ENCODE data around the gene FCN1. TPM values are rescaled to one million over a fixed set of nuclear protein-coding genes. Genes with fewer than 3 reads are reported as not detected.

FCN1 gene
- total RNA-seq, 1 donor from 2014 or later = not detected

- no peak for TF ChIP-seq CTCF (IDR thresholded peaks at IDR 0.05; ENCODE audit: insufficient read depth, low read length, poor library complexity, severe bottlenecking)
- peaks cover 6% of the 10 kb centered on the region for H3K27me3 ChIP-seq (ENCODE audit: control insufficient read depth, insufficient read depth, low read length)
- H3K36me3 ChIP-seq (ENCODE audit: control insufficient read depth, insufficient read depth, low read length) = no peaks in the 10 kb centered on the region
- H3K4me3 ChIP-seq (ENCODE audit: low read depth, low read length) = no peak overlapping the region
- DNase-seq (ENCODE audit: low read depth) = no peak
Observed at GRCh38 chr9:134949681-134950385, 32.1 kb upstream of the FCN1 start.

- no peak for TF ChIP-seq CTCF (IDR thresholded peaks at IDR 0.05; ENCODE audit: insufficient read depth, low read length, poor library complexity, severe bottlenecking)
- Histone ChIP-seq H3K27me3 (ENCODE audit: control insufficient read depth, insufficient read depth, low read length) (peaks cover 6% of the 10 kb centered on the region), H3K36me3 (ENCODE audit: control insufficient read depth, insufficient read depth, low read length) (no peaks in the 10 kb centered on the region), H3K4me3 (ENCODE audit: low read depth, low read length) (no peak overlapping the region)
- DNase-seq (ENCODE audit: low read depth) = no peak
Observed at GRCh38 chr9:134948149-134948548, 30.4 kb upstream of the FCN1 start.

- no peak for TF ChIP-seq CTCF (IDR thresholded peaks at IDR 0.05; ENCODE audit: insufficient read depth, low read length, poor library complexity, severe bottlenecking)
- DNase-seq (ENCODE audit: low read depth) = no peak
- Histone ChIP-seq H3K36me3 (ENCODE audit: control insufficient read depth, insufficient read depth, low read length) (no peaks in the 10 kb centered on the region), H3K27me3 (ENCODE audit: control insufficient read depth, insufficient read depth, low read length) (peaks cover 6% of the 10 kb centered on the region), H3K4me3 (ENCODE audit: low read depth, low read length) (no peak overlapping the region)
Observed at GRCh38 chr9:134947265-134947955, 29.7 kb upstream of the FCN1 start.

GRCh38 chr9:134946663-134947062, 29.0 kb upstream of the FCN1 start:
- no peaks in the 10 kb centered on the region for H3K36me3 ChIP-seq (ENCODE audit: control insufficient read depth, insufficient read depth, low read length)
- peaks cover 6% of the 10 kb centered on the region for H3K27me3 ChIP-seq (ENCODE audit: control insufficient read depth, insufficient read depth, low read length)
- no peak for TF ChIP-seq CTCF (IDR thresholded peaks at IDR 0.05; ENCODE audit: insufficient read depth, low read length, poor library complexity, severe bottlenecking)
- no peak overlapping the region for H3K4me3 ChIP-seq (ENCODE audit: low read depth, low read length)
- DNase-seq (ENCODE audit: low read depth) = no peak

GRCh38 chr9:134945509-134946275, 28.0 kb upstream of the FCN1 start:
- no peaks in the 10 kb centered on the region for H3K36me3 ChIP-seq (ENCODE audit: control insufficient read depth, insufficient read depth, low read length)
- no peak overlapping the region for H3K4me3 ChIP-seq (ENCODE audit: low read depth, low read length)
- no peak for DNase-seq (ENCODE audit: low read depth)
- no peak for TF ChIP-seq CTCF (IDR thresholded peaks at IDR 0.05; ENCODE audit: insufficient read depth, low read length, poor library complexity, severe bottlenecking)
- H3K27me3 ChIP-seq (ENCODE audit: control insufficient read depth, insufficient read depth, low read length) = peaks cover 6% of the 10 kb centered on the region

All from kidney epithelial cell (primary cell).